ENCODE results near the gene PCBP1.

- TF ChIP-seq DDX20 (tag; IDR thresholded peaks at IDR 0.05; ENCODE audit: low read depth) (no peak), ZBTB1 (CRISPR knock-in tag; IDR thresholded peaks at IDR 0.05; ENCODE audit: borderline replicate concordance, low read depth) (no peak), ZNF76 (CRISPR knock-in tag; IDR thresholded peaks at IDR 0.05; ENCODE audit: borderline replicate concordance) (no peak)
Observed at GRCh38 chr2:70045405-70045804, 41.9 kb upstream of the PCBP1 start.

All from K562 (cell line).